GM20000 (cell line): ENCODE results near the gene SLC22A2.

Source experiments
- DNase-seq: peaks from one replicate; pipeline ENCODE4 v3.0.0; 2012; ENCODE audit warnings: low spot score
- CTCF ChIP-seq: IDR thresholded peaks from 2 replicates; pipeline ENCODE4 v1.5.1; 2012; ENCODE audit warnings: mild to moderate bottlenecking, control low read depth; ENCODE audit errors: extremely low read depth, missing control alignments

SLC22A2 gene

GRCh38 chr6:160259143-160259425 is 463 bp upstream of the SLC22A2 start:
- DNase-seq: no peak
- TF ChIP-seq CTCF: no peak

- TF ChIP-seq CTCF: no peak
- no peak for DNase-seq
Measured at GRCh38 chr6:160256445-160256844, 2.2 kb downstream of the SLC22A2 start.

GRCh38 chr6:160254467-160255312 is 3.9 kb downstream of the SLC22A2 start:
- no peak for TF ChIP-seq CTCF
- DNase-seq: no peak

- DNase-seq: no peak
- no peak for TF ChIP-seq CTCF
Measured at GRCh38 chr6:160253714-160254113, 4.9 kb downstream of the SLC22A2 start.

- no peak for TF ChIP-seq CTCF
- no peak for DNase-seq
Measured at GRCh38 chr6:160253292-160253691, 5.3 kb downstream of the SLC22A2 start.

- DNase-seq: no peak
- no peak for TF ChIP-seq CTCF
Measured at GRCh38 chr6:160252073-160252813, 6.4 kb downstream of the SLC22A2 start.

GRCh38 chr6:160249671-160250070 is 8.9 kb downstream of the SLC22A2 start:
- DNase-seq: no peak
- no peak for TF ChIP-seq CTCF
